A549 (cell line): ENCODE measurements around the gene FHIT. TPM values are rescaled to one million over a fixed set of nuclear protein-coding genes. Genes with fewer than 3 reads are reported as not detected.

ENCODE experiments used
- ATAC-seq, 2 experiments: fragments of 200-7000 bp in 1 of 2; fragments of >200 bp in 1 of 2; cut with Nextera tagmentation in 1 of 2; cut with Tn5 transposase in 1 of 2; 3 replicates each; pipeline versions ENCODE4 v1.8.0 to v1.9.1; 2018 to 2020; ENCODE audit warnings: mild to moderate bottlenecking in 1 of 2, moderate library complexity in 1 of 2
- CTCF ChIA-PET: fragments of 300-600 bp; sonication (Branson Sonifier 250); formaldehyde crosslinking; extraction: SDS; loops from one replicate; lab custom pipeline; 2021; ENCODE audit warnings: antibody characterized with exemption, inconsistent platforms; lab: Yijun Ruan, JAX
- POLR2A ChIA-PET: fragments of 350-600 bp; formaldehyde crosslinking; extraction: SDS; loops from one replicate; lab custom pipeline; 2021; ENCODE audit warnings: antibody characterized with exemption, inconsistent platforms; lab: Yijun Ruan, JAX
- DNase-seq, 2 experiments: peaks; one replicate each; pipeline versions ENCODE4 v3.0.0 to v3.0.0-alpha.2; 2011 to 2016; ENCODE audit warnings: low read depth in 1 of 2, low spot score in 1 of 2
- FAIRE-seq: peaks from 2 replicates; lab custom pipeline; 2011; peaks lifted over from hg19 to GRCh38; lab: Jason Lieb, UNC
- H3K27ac ChIP-seq, 2 experiments: fragments of >200 bp; sonication (Bioruptor Twin); formaldehyde crosslinking; 3 replicates each; pipeline ENCODE4 v1.5.1; 2016 to 2017
- H3K4me1 ChIP-seq: fragments of >200 bp; sonication (Bioruptor Twin); formaldehyde crosslinking; 3 replicates; pipeline ENCODE4 v1.6.1; 2016
- H3K4me2 ChIP-seq: fragments of >200 bp; sonication (Bioruptor Twin); formaldehyde crosslinking; 3 replicates; pipeline ENCODE4 v1.6.1; 2016
- H3K4me3 ChIP-seq: fragments of >200 bp; sonication (Bioruptor Twin); formaldehyde crosslinking; 3 replicates; pipeline ENCODE4 v1.5.1; 2016
- H3K9me3 ChIP-seq: fragments of >200 bp; sonication (Bioruptor Twin); formaldehyde crosslinking; 3 replicates; pipeline ENCODE4 v1.6.1; 2016
- BCL3 ChIP-seq: fragments of >200 bp; sonication (Bioruptor Twin); formaldehyde crosslinking; IDR thresholded peaks from 3 replicates; pipeline ENCODE4 v1.6.1; 2016
- CBX2 ChIP-seq: fragments of 200-600 bp; sonication (generic); IDR thresholded peaks from 2 replicates; pipeline ENCODE4 v1.6.1; 2016; ENCODE audit warnings: low read depth, mild to moderate bottlenecking, borderline replicate concordance
- CBX8 ChIP-seq: fragments of 200-600 bp; sonication (generic); IDR thresholded peaks from 2 replicates; pipeline ENCODE4 v1.6.1; 2016
- CEBPB ChIP-seq, 2 experiments: fragments of >200 bp in 1 of 2; sonication (Bioruptor Twin) in 1 of 2; formaldehyde crosslinking in 1 of 2; IDR thresholded peaks; 2 replicates each; pipeline ENCODE4 v1.6.1; 2012 to 2016
- CHD2 ChIP-seq: fragments of 150-350 bp; IDR thresholded peaks from 2 replicates; pipeline ENCODE4 v1.6.1; 2014; ENCODE audit warnings: low read length; ENCODE audit not compliant: partially characterized antibody
- CTCF ChIP-seq: fragments of >200 bp; sonication (Bioruptor Twin); formaldehyde crosslinking; IDR thresholded peaks from 3 replicates; pipeline ENCODE4 v1.5.1; 2016
- EHMT2 ChIP-seq: fragments of 200-600 bp; sonication (generic); IDR thresholded peaks from 2 replicates; pipeline ENCODE4 v1.6.1; 2016; ENCODE audit warnings: antibody characterized with exemption, low read depth, mild to moderate bottlenecking, moderate library complexity
- ESRRA ChIP-seq: fragments of 150-350 bp; IDR thresholded peaks from 2 replicates; pipeline ENCODE4 v1.6.1; 2014; ENCODE audit warnings: mild to moderate bottlenecking, low read length, borderline replicate concordance
- FOSB ChIP-seq: fragments of 250-450 bp; sonication (Bioruptor Pico); IDR thresholded peaks from 2 replicates; pipeline ENCODE4 v1.5.0; 2020; ENCODE audit warnings: mild to moderate bottlenecking, moderate library complexity
- HDAC2 ChIP-seq: fragments of 200-600 bp; sonication (generic); IDR thresholded peaks from 2 replicates; pipeline ENCODE4 v1.6.1; 2016
- HOXA7 ChIP-seq: fragments of 250-450 bp; sonication (Bioruptor Pico); IDR thresholded peaks from 2 replicates; pipeline ENCODE4 v1.5.0; 2020; ENCODE audit warnings: mild to moderate bottlenecking, moderate library complexity
- HOXB5 ChIP-seq: fragments of 250-450 bp; sonication (Bioruptor Pico); IDR thresholded peaks from 2 replicates; pipeline ENCODE4 v1.5.0; 2020; ENCODE audit warnings: mild to moderate bottlenecking, moderate library complexity
- JUN ChIP-seq, 2 experiments: fragments of >200 bp; sonication (Bioruptor Twin); formaldehyde crosslinking; IDR thresholded peaks; 2 replicates in 1 of 2; 3 replicates in 1 of 2; pipeline ENCODE4 v1.6.1; 2016 to 2017
- KDM1A ChIP-seq: fragments of 200-600 bp; sonication (generic); IDR thresholded peaks from 2 replicates; pipeline ENCODE4 v1.6.1; 2016; ENCODE audit warnings: low read depth, mild to moderate bottlenecking
- MAFK ChIP-seq: fragments of 450-650 bp; IDR thresholded peaks from 2 replicates; pipeline ENCODE4 v1.6.1; 2014; ENCODE audit not compliant: partially characterized antibody
- MYC ChIP-seq: IDR thresholded peaks from 2 replicates; pipeline ENCODE4 v1.6.1; 2012; ENCODE audit warnings: mild to moderate bottlenecking, inconsistent platforms, low read length, improper control_type of control experiment, borderline replicate concordance
- NFE2L2 ChIP-seq: fragments of 150-350 bp; conservative IDR thresholded peaks from 2 replicates; pipeline ENCODE4 v1.6.1; 2014; ENCODE audit warnings: low read length
- NPAS2 ChIP-seq: fragments of 250-450 bp; sonication (Bioruptor Pico); IDR thresholded peaks from 2 replicates; pipeline ENCODE4 v1.8.0; 2022; ENCODE audit warnings: mild to moderate bottlenecking, moderate library complexity, borderline replicate concordance
- NR3C1 ChIP-seq: fragments of >200 bp; sonication (Bioruptor Twin); formaldehyde crosslinking; IDR thresholded peaks from 3 replicates; pipeline ENCODE4 v1.6.1; 2017
- PBX3 ChIP-seq: IDR thresholded peaks from 2 replicates; pipeline ENCODE4 v1.6.1; 2012
- PHF8 ChIP-seq: fragments of 200-600 bp; sonication (generic); IDR thresholded peaks from 2 replicates; pipeline ENCODE4 v1.6.1; 2016; ENCODE audit warnings: low read depth, mild to moderate bottlenecking, antibody characterized with exemption, moderate library complexity, borderline replicate concordance
- POLR2A ChIP-seq: IDR thresholded peaks from 2 replicates; pipeline ENCODE4 v1.6.1; 2012; ENCODE audit warnings: mild to moderate bottlenecking, low read length
- POLR2AphosphoS2 ChIP-seq: conservative IDR thresholded peaks from 2 replicates; pipeline ENCODE4 v1.6.1; 2012; ENCODE audit warnings: low read length, improper control_type of control experiment, inconsistent platforms
- RCOR1 ChIP-seq: fragments of 150-350 bp; IDR thresholded peaks from 2 replicates; pipeline ENCODE4 v1.6.1; 2014; ENCODE audit warnings: antibody characterized with exemption, low read length, low read depth
- REST ChIP-seq: fragments of 200-600 bp; sonication (generic); IDR thresholded peaks from 2 replicates; pipeline ENCODE4 v1.6.1; 2016; ENCODE audit warnings: antibody characterized with exemption, mild to moderate bottlenecking, moderate library complexity
- RFX5 ChIP-seq: fragments of 450-650 bp; IDR thresholded peaks from 2 replicates; pipeline ENCODE4 v1.7.1; 2014; ENCODE audit warnings: antibody characterized with exemption, mild to moderate bottlenecking, moderate library complexity
- RNF2 ChIP-seq: fragments of 200-600 bp; sonication (generic); IDR thresholded peaks from 2 replicates; pipeline ENCODE4 v1.6.1; 2016; ENCODE audit warnings: low read depth, mild to moderate bottlenecking, antibody characterized with exemption, moderate library complexity, borderline replicate concordance
- TP53 ChIP-seq: fragments of 250-450 bp; sonication (Bioruptor Pico); IDR thresholded peaks from 2 replicates; pipeline ENCODE4 v1.5.0; 2021; ENCODE audit warnings: mild to moderate bottlenecking, moderate library complexity
- ZFP36 ChIP-seq: fragments of 450-650 bp; IDR thresholded peaks from 2 replicates; pipeline ENCODE4 v1.6.1; 2014; ENCODE audit warnings: borderline replicate concordance; ENCODE audit not compliant: partially characterized antibody
- WGBS: methylation state at CpG from one replicate; pipeline ENCODE4 v1.1.6; 2017; ENCODE audit errors: missing lambda C conversion rate; 5-methylcytosine and 5-hydroxymethylcytosine counted together
- polyA plus RNA-seq, 4 experiments: library from polyadenylated mRNA; depleted of rRNA in 3 of 4; stranded (reverse); fragments of >200 nt; fragmentation: RNase III in 1 of 4; extraction: RNeasy Plus Mini Kit Qiagen cat#74134 plus additional on column Dnase treatment in 1 of 4; gene quantifications; 2 replicates in 3 of 4; 3 replicates in 1 of 4; pipeline ENCODE4 v1.2.3, GENCODE V29; 2011 to 2017

Gene FHIT
- polyA plus RNA-seq, 2 of the 4 experiments (the other 2 are of a cell fraction): 0.76 to 0.92 TPM

- no peak for FAIRE-seq
- Histone ChIP-seq H3K4me2 (no peak overlapping the region), H3K4me3 (no peak overlapping the region), H3K9me3 (no peaks in the 10 kb centered on the region), H3K4me1 (no peaks in the 10 kb centered on the region), H3K27ac (no peak overlapping the region)
- 0% methylated on average over 3 of the region's 5 CpGs for WGBS
- no peak for ATAC-seq
- TF ChIP-seq MYC (no peak), CBX8 (no peak), PHF8 (no peak), HOXA7 (CRISPR knock-in tag) (no peak), POLR2AphosphoS2 (no peak), NPAS2 (CRISPR knock-in tag) (no peak), JUN (IDR thresholded peaks at IDR 0.05) (no peak), PBX3 (no peak), HOXB5 (CRISPR knock-in tag) (no peak)
- no peak for DNase-seq
- CTCF ChIA-PET: no interaction called here
- POLR2A ChIA-PET: no interaction called here
Measured at GRCh38 chr3:59709702-59710553, 1541.3 kb downstream of the FHIT start.

- WGBS: 79% methylated on average over 3 of the region's 3 CpGs
- POLR2A ChIA-PET: no interaction called here
Measured at GRCh38 chr3:59708202-59708601, 1543.0 kb downstream of the FHIT start.

GRCh38 chr3:59704292-59704691 is 1547.0 kb downstream of the FHIT start:
- POLR2A ChIA-PET: no interaction called here
- no peak for DNase-seq
- H3K4me1 ChIP-seq: no peaks in the 10 kb centered on the region
- no peak for FAIRE-seq
- no peak for ATAC-seq
- H3K4me2 ChIP-seq: no peak overlapping the region
- CTCF ChIA-PET: interaction anchor here (1.1 kb wide), 1 partner anchor 11 kb away, joined by 3 read pairs; no protein-coding TSS in a partner anchor
- 67% methylated on average over 4 of the region's 4 CpGs for whole genome bisulfite sequencing
- H3K4me3 ChIP-seq: no peak overlapping the region
- no peak overlapping the region for H3K27ac ChIP-seq
- H3K9me3 ChIP-seq: no peaks in the 10 kb centered on the region
- TF ChIP-seq CTCF: no peak
- TF ChIP-seq REST: no peak
- TF ChIP-seq HOXB5 (CRISPR knock-in tag): no peak
- TF ChIP-seq MAFK: no peak
- TF ChIP-seq RNF2: no peak
- TF ChIP-seq POLR2A: no peak
- TF ChIP-seq ZFP36: no peak
- no peak for TF ChIP-seq RCOR1
- no peak for TF ChIP-seq CBX2
- TF ChIP-seq ESRRA: no peak
- no peak for TF ChIP-seq CHD2
- no peak for TF ChIP-seq MYC
- TF ChIP-seq RFX5: no peak

More at GRCh38 chr3:59708202-59708601, 1543.0 kb downstream of the FHIT start:
- TF ChIP-seq NR3C1 (no peak), HDAC2 (no peak), POLR2AphosphoS2 (no peak), FOSB (no peak), CEBPB (IDR thresholded peaks at IDR 0.05) (no peak), NFE2L2 (no peak), CBX8 (no peak), BCL3 (no peak), CBX2 (no peak), CHD2 (no peak), TP53 (CRISPR knock-in tag) (no peak), KDM1A (no peak), EHMT2 (no peak)
- H3K4me1 ChIP-seq: no peaks in the 10 kb centered on the region
- FAIRE-seq: no peak
- no peak overlapping the region for H3K4me3 ChIP-seq
- H3K4me2 ChIP-seq: no peak overlapping the region
- ATAC-seq: no peak
- no peak overlapping the region for H3K27ac ChIP-seq
- no peak for DNase-seq
- CTCF ChIA-PET: no interaction called here
- no peaks in the 10 kb centered on the region for H3K9me3 ChIP-seq
